Muscle of back (tissue), 11 donors: ENCODE data around the gene TBX19. TPM values are rescaled to one million over a fixed set of nuclear protein-coding genes. Genes with fewer than 3 reads are reported as not detected.
"Not testable (repeated sequence)": the region's sequence is repeated elsewhere in the genome, so short reads cannot be mapped to it uniquely, and the experiment has no call there.

ENCODE experiments used
- DNase-seq, 3 donors: peaks; one replicate each; pipeline versions ENCODE4 v3.0.0 to v3.0.0-alpha.2; 2013
- polyA plus RNA-seq, 10 donors: library from polyadenylated mRNA; unstranded; fragments of 120-200 nt; gene quantifications; one replicate each; pipeline ENCODE4 v1.2.1, GENCODE V29; 2013; ENCODE audit not compliant: insufficient read length in 10 of 10

The TBX19 gene
- polyA plus RNA-seq, 10 donors: 0.99 to 2.6 (median 1.4) TPM

- not testable (repeated sequence) for DNase-seq
These were observed 73.9 kb downstream of the TBX19 start for GRCh38 chr1:168354335-168355269.

GRCh38 chr1:168360151-168361021 is 79.7 kb downstream of the TBX19 start:
- DNase-seq: no peak

- DNase-seq: no peak
These were observed 80.6 kb downstream of the TBX19 start for GRCh38 chr1:168361252-168361651.

GRCh38 chr1:168362991-168363390 is 82.3 kb downstream of the TBX19 start:
- DNase-seq: no peak

Other genes starting within 250 kb of the TBX19 start
- gene GPR161, start 143.9 kb upstream of the TBX19 start, polyA plus RNA-seq: 10 to 100 TPM; 10.4 to 18.2 (median 11.9) TPM
- 10 to 100 TPM; 31.9 to 42.7 (median 35.9) TPM for gene TIPRL, start 101.9 kb upstream of the TBX19 start, polyA plus RNA-seq
- gene SFT2D2, start 54.9 kb upstream of the TBX19 start, polyA plus RNA-seq: 10 to 100 TPM in 4 of 10 donors, 1 to 10 TPM in 6; 7.5 to 12.7 (median 9.6) TPM